Tibial nerve (tissue), 4 donors: ENCODE results near the gene RNU7-1. TPM values are rescaled to one million over a fixed set of nuclear protein-coding genes. Genes with fewer than 3 reads are reported as not detected.

Source experiments
- DNase-seq, 2 donors: peaks; one replicate each; pipeline ENCODE4 v3.0.0-alpha.2; 2019; ENCODE audit warnings: low spot score in 2 of 2
- H3K27ac ChIP-seq, 4 donors: fragments of 200-600 bp; sonication (generic) in 3 of 4; one replicate each; pipeline ENCODE4 v1.5.1; 2017 to 2019; ENCODE audit warnings: mild to moderate bottlenecking in 1 of 4
- H3K27me3 ChIP-seq, 2 donors: fragments of 200-600 bp; sonication (generic) in 1 of 2; one replicate each; pipeline versions ENCODE4 v1.5.1 to v1.6.0; 2017 to 2019
- H3K36me3 ChIP-seq, 3 donors: fragments of 200-600 bp; sonication (generic); one replicate each; pipeline ENCODE4 v1.5.1; 2018 to 2019
- H3K4me1 ChIP-seq, 4 donors: fragments of 200-600 bp; sonication (generic) in 3 of 4; one replicate each; pipeline ENCODE4 v1.5.1; 2017 to 2019
- H3K4me3 ChIP-seq, 4 donors: fragments of 200-600 bp; sonication (generic) in 3 of 4; one replicate each; pipeline ENCODE4 v1.5.1; 2017 to 2019; ENCODE audit warnings: mild to moderate bottlenecking in 1 of 4, moderate library complexity in 1 of 4
- H3K9me3 ChIP-seq, 4 donors: fragments of 200-600 bp; sonication (generic) in 3 of 4; one replicate each; pipeline ENCODE4 v1.5.1; 2017 to 2019
- EP300 ChIP-seq, 2 donors: sonication (generic); formaldehyde crosslinking; IDR thresholded peaks; one replicate each; pipeline ENCODE4 v1.6.1; 2017; ENCODE audit warnings: antibody characterized with exemption in 2 of 2, mild to moderate bottlenecking in 1 of 2
- POLR2A ChIP-seq, 2 donors: fragments of 450-650 bp; IDR thresholded peaks; one replicate each; pipeline ENCODE4 v1.6.1; 2017; ENCODE audit warnings: antibody characterized with exemption in 2 of 2, mild to moderate bottlenecking in 2 of 2, moderate library complexity in 2 of 2
- WGBS, 2 donors: methylation state at CpG; one replicate each; pipeline ENCODE4 v1.1.5; 2018; 5-methylcytosine and 5-hydroxymethylcytosine counted together
- total RNA-seq, 4 donors: library from RNA; depleted of rRNA; stranded (reverse); fragments of >200 nt; gene quantifications; one replicate each; pipeline ENCODE4 v1.1.0, GENCODE V29; 2016
- TF ChIP-seq, protein P1 (sequence below), 5 experiments: fragments of 200-600 bp in 3 of 5; fragments of 450-650 bp in 2 of 5; sonication (generic) in 3 of 5; IDR thresholded peaks; one replicate each; pipeline ENCODE4 v1.5.1; 2016 to 2019; ENCODE audit warnings: antibody characterized with exemption in 5 of 5, mild to moderate bottlenecking in 3 of 5, moderate library complexity in 2 of 5

RNU7-1 gene
- total RNA-seq, 4 donors from 2014 or later: not detected

DNA sequence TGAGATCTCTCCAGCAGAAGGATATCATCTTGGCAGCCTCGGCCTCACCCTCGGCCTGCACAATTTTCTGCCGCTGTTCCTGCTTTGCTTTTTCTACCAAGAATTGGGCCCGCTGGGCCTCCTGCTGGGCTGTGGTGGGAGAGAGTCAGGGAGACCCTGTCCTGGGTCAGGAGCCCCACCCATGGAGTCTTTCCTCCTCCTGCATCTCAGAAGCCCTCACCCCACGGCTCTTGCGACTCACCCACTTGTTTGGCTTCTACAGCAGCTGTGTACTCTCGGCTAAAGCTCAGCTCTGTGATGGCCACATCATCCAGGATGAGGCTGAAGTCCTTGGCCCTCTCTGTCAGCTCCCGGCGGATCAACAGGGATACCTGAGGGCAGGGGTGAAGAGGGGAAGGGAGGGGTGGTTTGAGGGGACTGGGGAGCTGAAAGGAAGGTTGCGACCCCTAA, 24.1 kb downstream of the RNU7-1 start:
- 90% methylated on average over 10 of the region's 10 CpGs for WGBS, 2 donors
- H3K27me3 ChIP-seq: no peaks in the 10 kb centered on the region
- peaks cover 0 to 62% (median 32%) of the 10 kb centered on the region in 4 donors for H3K4me1 ChIP-seq
- TF ChIP-seq, protein P1, sequence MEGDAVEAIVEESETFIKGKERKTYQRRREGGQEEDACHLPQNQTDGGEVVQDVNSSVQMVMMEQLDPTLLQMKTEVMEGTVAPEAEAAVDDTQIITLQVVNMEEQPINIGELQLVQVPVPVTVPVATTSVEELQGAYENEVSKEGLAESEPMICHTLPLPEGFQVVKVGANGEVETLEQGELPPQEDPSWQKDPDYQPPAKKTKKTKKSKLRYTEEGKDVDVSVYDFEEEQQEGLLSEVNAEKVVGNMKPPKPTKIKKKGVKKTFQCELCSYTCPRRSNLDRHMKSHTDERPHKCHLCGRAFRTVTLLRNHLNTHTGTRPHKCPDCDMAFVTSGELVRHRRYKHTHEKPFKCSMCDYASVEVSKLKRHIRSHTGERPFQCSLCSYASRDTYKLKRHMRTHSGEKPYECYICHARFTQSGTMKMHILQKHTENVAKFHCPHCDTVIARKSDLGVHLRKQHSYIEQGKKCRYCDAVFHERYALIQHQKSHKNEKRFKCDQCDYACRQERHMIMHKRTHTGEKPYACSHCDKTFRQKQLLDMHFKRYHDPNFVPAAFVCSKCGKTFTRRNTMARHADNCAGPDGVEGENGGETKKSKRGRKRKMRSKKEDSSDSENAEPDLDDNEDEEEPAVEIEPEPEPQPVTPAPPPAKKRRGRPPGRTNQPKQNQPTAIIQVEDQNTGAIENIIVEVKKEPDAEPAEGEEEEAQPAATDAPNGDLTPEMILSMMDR (IDR thresholded peaks at IDR 0.05): no peak
- TF ChIP-seq POLR2A (IDR thresholded peaks at IDR 0.05) (no peak), EP300 (IDR thresholded peaks at IDR 0.05) (no peak)
- DNase-seq: no peak
- no peak overlapping the region for H3K4me3 ChIP-seq
- peaks cover 0 to 43% (median 28%) of the 10 kb centered on the region in 3 donors for H3K36me3 ChIP-seq
- no peaks in the 10 kb centered on the region for H3K9me3 ChIP-seq
- H3K27ac ChIP-seq: no peak overlapping the region

DNA sequence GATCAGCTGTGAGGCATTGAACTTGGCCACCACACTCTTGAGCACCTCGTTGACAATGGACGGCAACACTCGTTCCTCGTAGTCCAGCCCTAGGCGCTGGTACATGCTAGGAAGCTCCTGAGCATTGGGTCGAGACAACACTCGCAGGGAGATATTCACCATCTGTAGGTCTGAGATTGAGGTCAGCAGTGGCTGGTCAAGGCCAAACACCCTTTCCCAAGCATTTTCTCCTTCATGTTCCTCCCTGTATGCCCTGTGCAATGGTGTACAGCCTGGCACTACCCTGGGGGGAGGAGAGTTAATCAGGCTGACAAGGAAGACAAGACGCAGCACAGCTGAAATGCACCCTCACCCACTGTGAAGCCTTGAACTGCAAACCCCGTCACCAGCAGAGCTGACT, 24.8 kb downstream of the RNU7-1 start:
- DNase-seq: no peak
- 84 to 87% methylated on average over 9 of the region's 9 CpGs for WGBS, 2 donors
- Histone ChIP-seq H3K4me1 (peaks cover 0 to 55% (median 31%) of the 10 kb centered on the region in 4 donors), H3K27me3 (no peaks in the 10 kb centered on the region), H3K36me3 (peaks cover 0 to 43% (median 28%) of the 10 kb centered on the region in 3 donors), H3K9me3 (no peaks in the 10 kb centered on the region), H3K4me3 (no peak overlapping the region), H3K27ac (no peak overlapping the region)
- TF ChIP-seq POLR2A (IDR thresholded peaks at IDR 0.05): no peak
- TF ChIP-seq, protein P1 (IDR thresholded peaks at IDR 0.05): no peak
- TF ChIP-seq EP300 (IDR thresholded peaks at IDR 0.05): no peak

DNA sequence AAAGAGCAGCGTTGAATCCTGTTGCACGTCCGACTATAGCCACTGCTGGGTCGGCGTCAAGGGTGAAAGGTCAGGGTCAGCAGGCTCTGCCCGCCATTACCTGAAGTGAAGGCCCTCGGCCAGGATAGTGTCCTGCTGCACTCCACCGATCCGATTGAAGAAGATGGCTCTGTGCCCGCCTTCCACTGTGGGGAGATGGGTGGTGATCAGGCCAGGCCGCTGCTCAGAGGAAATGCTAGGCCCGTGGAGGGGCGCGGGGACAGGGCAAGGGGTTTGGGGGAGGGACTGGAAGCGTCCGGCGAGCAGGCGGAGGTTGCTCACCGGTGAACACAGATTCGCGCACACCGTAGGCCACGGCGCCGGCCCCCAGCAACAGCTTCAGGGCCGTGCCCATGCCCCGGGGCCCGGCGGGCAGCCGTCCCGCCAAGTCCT, 26.5 kb downstream of the RNU7-1 start:
- TF ChIP-seq POLR2A (IDR thresholded peaks at IDR 0.05) (no peak), EP300 (IDR thresholded peaks at IDR 0.05) (no peak)
- TF ChIP-seq, protein P1 (IDR thresholded peaks at IDR 0.05): no peak
- no peaks in the 10 kb centered on the region for H3K27me3 ChIP-seq
- peak overlapping the region; percentile 85 to 91 (median 90) for H3K4me3 ChIP-seq
- H3K4me1 ChIP-seq: peaks cover 0 to 38% (median 28%) of the 10 kb centered on the region in 4 donors
- no peaks in the 10 kb centered on the region for H3K9me3 ChIP-seq
- WGBS, 2 donors: 0% methylated on average over 15 to 23 of the region's 31 CpGs
- no peak for DNase-seq
- H3K27ac ChIP-seq: peak overlapping the region; percentile 81 to 93 (median 91)
- peaks cover 0 to 56% (median 28%) of the 10 kb centered on the region in 3 donors for H3K36me3 ChIP-seq

DNA sequence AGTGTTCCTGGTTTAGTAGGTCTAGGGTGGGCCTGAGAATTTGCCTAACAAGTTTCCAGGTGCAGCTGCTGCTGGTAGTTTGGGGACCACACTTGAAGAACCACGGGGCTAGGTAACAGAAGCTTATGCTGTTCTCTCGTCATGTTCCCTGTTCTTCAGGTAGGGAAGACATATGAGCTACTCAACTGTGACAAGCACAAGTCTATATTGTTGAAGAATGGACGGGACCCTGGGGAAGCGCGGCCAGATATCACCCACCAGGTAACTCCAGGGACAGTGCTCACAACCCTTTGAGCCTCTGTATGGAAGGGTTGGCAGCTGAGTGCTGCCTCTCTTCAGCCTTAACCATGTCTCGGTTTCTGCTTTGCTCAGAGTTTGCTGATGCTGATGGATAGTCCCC, 30.6 kb downstream of the RNU7-1 start:
- DNase-seq: no peak
- no peaks in the 10 kb centered on the region for H3K27me3 ChIP-seq

More for the DNA sequence above, 30.6 kb downstream of the RNU7-1 start:
- Histone ChIP-seq H3K4me1 (peaks cover 0 to 24% (median 19%) of the 10 kb centered on the region in 4 donors), H3K36me3 (peaks cover 2 to 56% (median 17%) of the 10 kb centered on the region in 3 donors), H3K9me3 (no peaks in the 10 kb centered on the region), H3K4me3 (no peak overlapping the region), H3K27ac (no peak overlapping the region)
- WGBS, 2 donors: 84 to 96% methylated on average over 6 of the region's 6 CpGs
- TF ChIP-seq, protein P1 (IDR thresholded peaks at IDR 0.05): no peak
- TF ChIP-seq EP300 (IDR thresholded peaks at IDR 0.05) (no peak), POLR2A (IDR thresholded peaks at IDR 0.05) (no peak)
